WTC11 (cell line): ENCODE measurements around the gene ZNF792. TPM values are rescaled to one million over a fixed set of nuclear protein-coding genes. Genes with fewer than 3 reads are reported as not detected.
A peak's percentile ranks its signal among the peaks of the same experiment; 100 is the strongest.

Experiments
- ATAC-seq: fragments of 200-7000 bp; cut with Tn5 transposase; 2 replicates; pipeline ENCODE4 v1.10.0; 2021; ENCODE audit warnings: mild to moderate bottlenecking, moderate library complexity
- CTCF ChIA-PET: fragments of 300-600 bp; sonication (Branson Sonifier 250); formaldehyde crosslinking; loops from one replicate; lab custom pipeline; 2021; ENCODE audit warnings: antibody characterized with exemption; lab: Charles Lee
- POLR2A ChIA-PET: fragments of 350-600 bp; sonication (Branson Sonifier 250); formaldehyde crosslinking; loops from one replicate; lab custom pipeline; 2021; ENCODE audit warnings: antibody characterized with exemption; lab: Charles Lee
- DNase-seq: peaks from one replicate; pipeline ENCODE4 v3.0.0; 2021; ENCODE audit warnings: low spot score
- H3K27ac Mint-ChIP-seq: 2 replicates; pipeline ENCODE4 v1.8.0; 2021; ENCODE audit warnings: mixed read lengths
- H3K27me3 Mint-ChIP-seq: 2 replicates; pipeline ENCODE4 v1.8.0; 2021; ENCODE audit warnings: low read depth, mild to moderate bottlenecking, moderate library complexity, mixed read lengths
- H3K36me3 Mint-ChIP-seq: 2 replicates; pipeline ENCODE4 v1.8.0; 2021; ENCODE audit warnings: mixed read lengths
- H3K4me1 Mint-ChIP-seq: 2 replicates; pipeline ENCODE4 v1.8.0; 2022; ENCODE audit warnings: mixed read lengths
- H3K4me3 Mint-ChIP-seq: 2 replicates; pipeline ENCODE4 v1.8.0; 2021; ENCODE audit warnings: mild to moderate bottlenecking, moderate library complexity, mixed read lengths
- H3K9me3 Mint-ChIP-seq: 2 replicates; pipeline ENCODE4 v1.8.0; 2021; ENCODE audit warnings: mixed read lengths
- ATF1 ChIP-seq: sonication (generic); formaldehyde crosslinking; IDR thresholded peaks from 2 replicates; pipeline ENCODE4 v1.8.1; 2023; ENCODE audit warnings: mild to moderate bottlenecking, moderate library complexity, missing genetic modification reagents
- CBFB ChIP-seq: sonication (generic); formaldehyde crosslinking; IDR thresholded peaks from 2 replicates; pipeline ENCODE4 v1.8.1; 2022; ENCODE audit warnings: mild to moderate bottlenecking, low read depth, missing genetic modification reagents
- FOXP1 ChIP-seq: sonication (generic); formaldehyde crosslinking; IDR thresholded peaks from 2 replicates; pipeline ENCODE4 v1.8.0; 2022; ENCODE audit warnings: missing genetic modification reagents, mild to moderate bottlenecking, moderate library complexity, borderline replicate concordance
- HMGA2 ChIP-seq: fragments of 250-450 bp; sonication (Bioruptor Pico); IDR thresholded peaks from 2 replicates; pipeline ENCODE4 v1.4.0; 2021; ENCODE audit warnings: mild to moderate bottlenecking, moderate library complexity
- NFE2L1 ChIP-seq: sonication (generic); formaldehyde crosslinking; IDR thresholded peaks from 2 replicates; pipeline ENCODE4 v1.8.1; 2023; ENCODE audit warnings: missing genetic modification reagents
- OVOL2 ChIP-seq: fragments of 250-450 bp; sonication (Bioruptor Pico); IDR thresholded peaks from 2 replicates; pipeline ENCODE4 v1.9.0; 2021; ENCODE audit warnings: mild to moderate bottlenecking, borderline replicate concordance
- TCF7 ChIP-seq: sonication (generic); formaldehyde crosslinking; IDR thresholded peaks from 2 replicates; pipeline ENCODE4 v1.8.0; 2022; ENCODE audit warnings: mild to moderate bottlenecking, low read depth, missing genetic modification reagents, moderate library complexity
- TEAD4 ChIP-seq: sonication (generic); formaldehyde crosslinking; IDR thresholded peaks from 2 replicates; pipeline ENCODE4 v1.8.0; 2022; ENCODE audit warnings: mild to moderate bottlenecking, missing genetic modification reagents
- TP53 ChIP-seq: sonication (generic); formaldehyde crosslinking; IDR thresholded peaks from 2 replicates; pipeline ENCODE4 v1.8.1; 2023; ENCODE audit warnings: mild to moderate bottlenecking, missing genetic modification reagents
- ZNF671 ChIP-seq: fragments of 250-450 bp; sonication (Bioruptor Pico); IDR thresholded peaks from 2 replicates; pipeline ENCODE4 v1.8.0; 2021; ENCODE audit warnings: mild to moderate bottlenecking
- total RNA-seq: library from RNA; stranded (reverse); gene quantifications from 3 replicates; pipeline ENCODE4 v1.2.3, GENCODE V29; 2021
- TF ChIP-seq, protein P1 (sequence below): fragments of 250-450 bp; sonication (Bioruptor Pico); conservative IDR thresholded peaks from 2 replicates; pipeline ENCODE4 v1.9.0; 2021; ENCODE audit warnings: mild to moderate bottlenecking
- TF ChIP-seq, protein P2 (sequence below): fragments of 250-450 bp; sonication (Bioruptor Pico); IDR thresholded peaks from 2 replicates; pipeline ENCODE4 v1.9.0; 2021; ENCODE audit warnings: mild to moderate bottlenecking
- TF ChIP-seq, protein P3 (sequence below): sonication (generic); formaldehyde crosslinking; IDR thresholded peaks from 2 replicates; pipeline ENCODE4 v1.8.0; 2022; ENCODE audit warnings: mild to moderate bottlenecking, missing genetic modification reagents
- TF ChIP-seq, protein P4 (sequence below): sonication (generic); formaldehyde crosslinking; conservative IDR thresholded peaks from 2 replicates; pipeline ENCODE4 v1.8.1; 2022; ENCODE audit warnings: mild to moderate bottlenecking, missing genetic modification reagents
- TF ChIP-seq, protein P5 (sequence below): sonication (generic); formaldehyde crosslinking; IDR thresholded peaks from 2 replicates; pipeline ENCODE4 v1.8.1; 2023; ENCODE audit warnings: mild to moderate bottlenecking, missing genetic modification reagents
- TF ChIP-seq, protein P6 (sequence below): sonication (generic); formaldehyde crosslinking; IDR thresholded peaks from 2 replicates; pipeline ENCODE4 v1.8.1; 2023; ENCODE audit warnings: mild to moderate bottlenecking, missing genetic modification reagents, borderline replicate concordance
- TF ChIP-seq, protein P7 (sequence below): fragments of 250-450 bp; sonication (Bioruptor Pico); IDR thresholded peaks from 2 replicates; pipeline ENCODE4 v1.8.0; 2021; ENCODE audit warnings: mild to moderate bottlenecking

Gene ZNF792
- total RNA-seq, 1 experiment from 2014 or later = 12.9 TPM

DNA sequence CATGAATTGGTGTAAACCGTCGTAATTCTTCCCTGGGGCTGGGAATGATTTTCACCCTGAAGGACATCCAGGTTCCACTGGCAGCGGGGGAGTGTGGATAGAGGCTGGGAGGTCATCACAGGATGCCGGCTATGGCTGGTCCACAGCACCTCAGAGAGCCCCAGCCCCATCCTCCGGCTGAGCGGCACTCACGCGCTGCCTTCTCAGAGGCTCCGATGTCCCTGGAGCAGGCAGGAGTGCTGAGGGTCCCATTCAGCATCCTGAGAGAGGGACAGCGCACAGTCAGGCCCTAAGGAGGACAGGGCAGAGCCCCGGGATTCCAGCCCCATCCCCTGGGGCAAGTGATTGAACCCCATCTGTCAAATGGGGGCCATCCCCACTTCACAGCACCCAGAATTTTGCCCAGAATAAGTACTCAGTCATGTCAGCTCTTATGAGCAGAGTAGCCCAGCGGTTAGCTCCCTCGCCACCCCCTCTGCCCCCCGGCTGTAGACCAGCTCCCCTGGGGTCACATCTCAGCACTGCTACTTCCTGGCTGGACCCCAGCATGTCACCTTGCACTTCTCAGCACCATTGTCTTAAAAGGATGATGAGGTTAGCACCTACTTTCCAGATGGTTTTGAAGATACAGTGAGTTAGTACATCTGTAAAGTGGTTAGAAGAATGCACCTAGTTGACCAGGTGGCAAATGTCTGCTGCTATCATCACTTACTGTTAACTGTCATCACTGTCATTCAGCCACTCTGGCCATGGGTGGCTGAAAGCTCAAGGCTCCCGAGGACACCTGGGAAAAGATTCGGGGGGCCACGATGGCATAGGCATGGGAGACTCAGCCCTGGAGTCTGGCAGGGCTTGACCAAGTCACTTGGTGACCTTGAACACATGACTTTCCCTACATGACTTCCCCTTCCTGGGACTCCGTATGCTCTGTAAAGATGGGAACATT is 48.0 kb upstream of the ZNF792 start (continued):
- TF ChIP-seq, protein P1, sequence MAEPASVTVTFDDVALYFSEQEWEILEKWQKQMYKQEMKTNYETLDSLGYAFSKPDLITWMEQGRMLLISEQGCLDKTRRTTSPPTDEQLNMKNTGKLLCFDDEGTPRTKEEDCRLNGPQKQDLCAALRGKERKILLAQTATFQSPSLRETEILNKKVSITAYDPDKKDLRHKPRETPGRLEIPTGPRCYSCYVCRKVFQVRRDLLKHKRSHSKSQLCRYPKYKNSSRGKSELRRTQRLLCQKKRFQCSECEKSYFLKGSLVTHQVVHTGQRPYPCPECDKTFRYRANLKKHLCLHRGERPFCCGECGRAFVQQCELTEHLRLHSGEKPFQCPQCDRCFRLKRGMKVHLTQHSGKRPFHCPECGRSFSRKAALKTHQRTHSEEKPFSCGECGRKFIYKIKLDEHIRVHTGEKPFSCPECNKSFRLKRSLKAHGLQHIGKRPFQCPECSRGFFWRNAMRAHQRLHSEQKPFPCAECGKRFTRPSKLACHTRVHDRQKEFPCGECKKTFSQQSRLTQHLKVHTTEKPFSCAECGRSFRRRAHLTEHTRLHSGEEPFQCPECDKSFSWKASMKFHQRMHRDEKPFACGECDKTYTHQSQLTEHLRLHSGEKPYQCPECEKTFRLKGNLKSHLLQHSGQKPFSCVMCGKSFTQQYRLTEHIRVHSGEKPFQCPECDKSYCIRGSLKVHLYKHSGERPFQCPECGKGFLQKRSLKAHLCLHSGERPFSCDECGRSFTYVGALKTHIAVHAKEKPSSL (CRISPR knock-in tag) = no peak
- TF ChIP-seq TCF7 (CRISPR knock-in tag) (no peak), ATF1 (CRISPR knock-in tag) (no peak), OVOL2 (CRISPR knock-in tag) (no peak), CBFB (CRISPR knock-in tag) (no peak), NFE2L1 (CRISPR knock-in tag) (no peak), FOXP1 (CRISPR knock-in tag) (no peak)
- TF ChIP-seq, protein P2, sequence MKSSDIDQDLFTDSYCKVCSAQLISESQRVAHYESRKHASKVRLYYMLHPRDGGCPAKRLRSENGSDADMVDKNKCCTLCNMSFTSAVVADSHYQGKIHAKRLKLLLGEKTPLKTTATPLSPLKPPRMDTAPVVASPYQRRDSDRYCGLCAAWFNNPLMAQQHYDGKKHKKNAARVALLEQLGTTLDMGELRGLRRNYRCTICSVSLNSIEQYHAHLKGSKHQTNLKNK (CRISPR knock-in tag) = no peak
- TF ChIP-seq, protein P3, sequence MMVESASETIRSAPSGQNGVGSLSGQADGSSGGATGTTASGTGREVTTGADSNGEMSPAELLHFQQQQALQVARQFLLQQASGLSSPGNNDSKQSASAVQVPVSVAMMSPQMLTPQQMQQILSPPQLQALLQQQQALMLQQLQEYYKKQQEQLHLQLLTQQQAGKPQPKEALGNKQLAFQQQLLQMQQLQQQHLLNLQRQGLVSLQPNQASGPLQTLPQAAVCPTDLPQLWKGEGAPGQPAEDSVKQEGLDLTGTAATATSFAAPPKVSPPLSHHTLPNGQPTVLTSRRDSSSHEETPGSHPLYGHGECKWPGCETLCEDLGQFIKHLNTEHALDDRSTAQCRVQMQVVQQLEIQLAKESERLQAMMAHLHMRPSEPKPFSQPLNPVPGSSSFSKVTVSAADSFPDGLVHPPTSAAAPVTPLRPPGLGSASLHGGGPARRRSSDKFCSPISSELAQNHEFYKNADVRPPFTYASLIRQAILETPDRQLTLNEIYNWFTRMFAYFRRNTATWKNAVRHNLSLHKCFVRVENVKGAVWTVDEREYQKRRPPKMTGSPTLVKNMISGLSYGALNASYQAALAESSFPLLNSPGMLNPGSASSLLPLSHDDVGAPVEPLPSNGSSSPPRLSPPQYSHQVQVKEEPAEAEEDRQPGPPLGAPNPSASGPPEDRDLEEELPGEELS (CRISPR knock-in tag) = no peak
- TF ChIP-seq, all 79 proteins: peak for 0

DNA sequence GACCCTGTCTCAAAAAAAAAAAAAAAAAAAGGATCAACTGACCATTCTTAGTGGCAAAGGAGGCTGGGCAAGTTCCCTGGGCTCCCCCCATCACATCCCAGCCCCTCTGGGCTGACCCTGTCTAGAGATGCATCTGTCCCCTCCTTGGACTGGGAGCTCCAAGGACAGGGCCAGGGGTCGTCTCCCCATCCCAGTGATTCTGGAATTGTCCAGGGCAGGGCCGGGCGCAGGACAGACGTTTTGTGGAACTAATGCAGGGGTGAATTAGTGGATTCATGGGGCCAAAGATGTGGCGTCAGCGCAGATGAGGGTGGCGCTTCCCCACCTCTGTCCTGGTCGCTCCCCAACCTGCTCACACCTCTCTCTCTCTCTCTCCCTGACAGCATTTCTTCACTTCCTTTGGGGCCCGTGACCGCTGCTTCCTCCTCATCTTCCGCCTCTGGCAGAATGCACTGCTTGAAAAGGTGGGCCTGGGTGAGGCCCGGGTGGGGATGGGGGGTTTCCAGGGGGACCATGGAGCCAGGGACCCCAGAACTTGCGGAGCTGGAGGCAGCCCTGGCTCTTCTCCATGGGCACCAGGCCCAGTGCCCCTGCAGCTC is 47.2 kb upstream of the ZNF792 start:
- Mint-ChIP-seq H3K36me3 (peaks cover 75% of the 10 kb centered on the region), H3K27ac (peak overlapping the region; percentile 63; the same call in 1 of the 2 replicates), H3K27me3 (no peaks in the 10 kb centered on the region), H3K9me3 (no peaks in the 10 kb centered on the region), H3K4me3 (no peak overlapping the region), H3K4me1 (peaks cover 19% of the 10 kb centered on the region)
- DNase-seq (no peak), ATAC-seq (no peak)
- POLR2A ChIA-PET = no interaction called here
- TF ChIP-seq, protein P4, sequence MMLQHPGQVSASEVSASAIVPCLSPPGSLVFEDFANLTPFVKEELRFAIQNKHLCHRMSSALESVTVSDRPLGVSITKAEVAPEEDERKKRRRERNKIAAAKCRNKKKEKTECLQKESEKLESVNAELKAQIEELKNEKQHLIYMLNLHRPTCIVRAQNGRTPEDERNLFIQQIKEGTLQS (CRISPR knock-in tag) = no peak
- TF ChIP-seq, protein P3 (CRISPR knock-in tag) = no peak
- TF ChIP-seq, protein P5, sequence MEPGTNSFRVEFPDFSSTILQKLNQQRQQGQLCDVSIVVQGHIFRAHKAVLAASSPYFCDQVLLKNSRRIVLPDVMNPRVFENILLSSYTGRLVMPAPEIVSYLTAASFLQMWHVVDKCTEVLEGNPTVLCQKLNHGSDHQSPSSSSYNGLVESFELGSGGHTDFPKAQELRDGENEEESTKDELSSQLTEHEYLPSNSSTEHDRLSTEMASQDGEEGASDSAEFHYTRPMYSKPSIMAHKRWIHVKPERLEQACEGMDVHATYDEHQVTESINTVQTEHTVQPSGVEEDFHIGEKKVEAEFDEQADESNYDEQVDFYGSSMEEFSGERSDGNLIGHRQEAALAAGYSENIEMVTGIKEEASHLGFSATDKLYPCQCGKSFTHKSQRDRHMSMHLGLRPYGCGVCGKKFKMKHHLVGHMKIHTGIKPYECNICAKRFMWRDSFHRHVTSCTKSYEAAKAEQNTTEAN (CRISPR knock-in tag) = no peak
- TF ChIP-seq TEAD4 (no peak), ATF1 (CRISPR knock-in tag) (no peak), ZNF671 (CRISPR knock-in tag) (no peak), TP53 (CRISPR knock-in tag) (no peak), HMGA2 (CRISPR knock-in tag) (no peak)
- TF ChIP-seq, protein P6, sequence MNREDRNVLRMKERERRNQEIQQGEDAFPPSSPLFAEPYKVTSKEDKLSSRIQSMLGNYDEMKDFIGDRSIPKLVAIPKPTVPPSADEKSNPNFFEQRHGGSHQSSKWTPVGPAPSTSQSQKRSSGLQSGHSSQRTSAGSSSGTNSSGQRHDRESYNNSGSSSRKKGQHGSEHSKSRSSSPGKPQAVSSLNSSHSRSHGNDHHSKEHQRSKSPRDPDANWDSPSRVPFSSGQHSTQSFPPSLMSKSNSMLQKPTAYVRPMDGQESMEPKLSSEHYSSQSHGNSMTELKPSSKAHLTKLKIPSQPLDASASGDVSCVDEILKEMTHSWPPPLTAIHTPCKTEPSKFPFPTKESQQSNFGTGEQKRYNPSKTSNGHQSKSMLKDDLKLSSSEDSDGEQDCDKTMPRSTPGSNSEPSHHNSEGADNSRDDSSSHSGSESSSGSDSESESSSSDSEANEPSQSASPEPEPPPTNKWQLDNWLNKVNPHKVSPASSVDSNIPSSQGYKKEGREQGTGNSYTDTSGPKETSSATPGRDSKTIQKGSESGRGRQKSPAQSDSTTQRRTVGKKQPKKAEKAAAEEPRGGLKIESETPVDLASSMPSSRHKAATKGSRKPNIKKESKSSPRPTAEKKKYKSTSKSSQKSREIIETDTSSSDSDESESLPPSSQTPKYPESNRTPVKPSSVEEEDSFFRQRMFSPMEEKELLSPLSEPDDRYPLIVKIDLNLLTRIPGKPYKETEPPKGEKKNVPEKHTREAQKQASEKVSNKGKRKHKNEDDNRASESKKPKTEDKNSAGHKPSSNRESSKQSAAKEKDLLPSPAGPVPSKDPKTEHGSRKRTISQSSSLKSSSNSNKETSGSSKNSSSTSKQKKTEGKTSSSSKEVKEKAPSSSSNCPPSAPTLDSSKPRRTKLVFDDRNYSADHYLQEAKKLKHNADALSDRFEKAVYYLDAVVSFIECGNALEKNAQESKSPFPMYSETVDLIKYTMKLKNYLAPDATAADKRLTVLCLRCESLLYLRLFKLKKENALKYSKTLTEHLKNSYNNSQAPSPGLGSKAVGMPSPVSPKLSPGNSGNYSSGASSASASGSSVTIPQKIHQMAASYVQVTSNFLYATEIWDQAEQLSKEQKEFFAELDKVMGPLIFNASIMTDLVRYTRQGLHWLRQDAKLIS = no peak
- TF ChIP-seq, protein P7, sequence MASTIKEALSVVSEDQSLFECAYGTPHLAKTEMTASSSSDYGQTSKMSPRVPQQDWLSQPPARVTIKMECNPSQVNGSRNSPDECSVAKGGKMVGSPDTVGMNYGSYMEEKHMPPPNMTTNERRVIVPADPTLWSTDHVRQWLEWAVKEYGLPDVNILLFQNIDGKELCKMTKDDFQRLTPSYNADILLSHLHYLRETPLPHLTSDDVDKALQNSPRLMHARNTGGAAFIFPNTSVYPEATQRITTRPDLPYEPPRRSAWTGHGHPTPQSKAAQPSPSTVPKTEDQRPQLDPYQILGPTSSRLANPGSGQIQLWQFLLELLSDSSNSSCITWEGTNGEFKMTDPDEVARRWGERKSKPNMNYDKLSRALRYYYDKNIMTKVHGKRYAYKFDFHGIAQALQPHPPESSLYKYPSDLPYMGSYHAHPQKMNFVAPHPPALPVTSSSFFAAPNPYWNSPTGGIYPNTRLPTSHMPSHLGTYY (CRISPR knock-in tag) = no peak
- CTCF ChIA-PET = interaction anchor here (0.7 to 3.4 kb wide), 4 partner anchors 11 to 173 kb away, joined by 3 to 25 read pairs (median 6); no protein-coding TSS in a partner anchor
